D721Med (cell line): Measurements from ENCODE around the gene STAB1.

Source experiments
- DNase-seq: peaks from one replicate; pipeline ENCODE4 v3.0.0; 2011; ENCODE audit warnings: low spot score; ENCODE audit not compliant: insufficient read length
- FAIRE-seq: peaks from 2 replicates; lab custom pipeline; 2011; peaks lifted over from hg19 to GRCh38; lab: Jason Lieb, UNC
- CTCF ChIP-seq: IDR thresholded peaks from 2 replicates; pipeline ENCODE4 v1.5.1; 2012; ENCODE audit warnings: mild to moderate bottlenecking, control low read depth; ENCODE audit not compliant: insufficient read depth; ENCODE audit errors: missing control alignments

STAB1 gene

GRCh38 chr3:52513281-52513680 lies 18.1 kb downstream of the STAB1 start:
- TF ChIP-seq CTCF: no peak
- DNase-seq (no peak), FAIRE-seq (no peak)

DNA sequence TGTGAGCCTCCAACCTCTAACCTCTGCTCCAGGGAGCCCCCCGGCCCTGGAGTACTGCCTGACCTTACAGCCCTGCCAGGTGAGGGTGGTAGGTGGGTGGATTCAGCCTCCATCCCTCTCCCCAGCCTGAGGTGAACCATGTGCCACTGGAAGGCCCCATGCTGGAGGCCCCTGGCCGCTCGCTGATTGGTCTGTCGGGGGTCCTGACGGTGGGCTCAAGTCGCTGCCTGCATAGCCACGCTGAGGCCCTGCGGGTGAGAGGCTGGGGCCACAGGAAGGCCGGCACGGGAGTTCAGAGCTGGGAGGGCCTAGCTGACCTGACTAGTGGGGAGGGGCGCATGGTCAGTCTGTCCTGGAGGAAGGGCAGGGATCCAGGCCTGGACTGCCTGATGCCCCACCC lies 19.4 kb downstream of the STAB1 start:
- DNase-seq (no peak), FAIRE-seq (no peak)
- TF ChIP-seq CTCF: no peak

DNA sequence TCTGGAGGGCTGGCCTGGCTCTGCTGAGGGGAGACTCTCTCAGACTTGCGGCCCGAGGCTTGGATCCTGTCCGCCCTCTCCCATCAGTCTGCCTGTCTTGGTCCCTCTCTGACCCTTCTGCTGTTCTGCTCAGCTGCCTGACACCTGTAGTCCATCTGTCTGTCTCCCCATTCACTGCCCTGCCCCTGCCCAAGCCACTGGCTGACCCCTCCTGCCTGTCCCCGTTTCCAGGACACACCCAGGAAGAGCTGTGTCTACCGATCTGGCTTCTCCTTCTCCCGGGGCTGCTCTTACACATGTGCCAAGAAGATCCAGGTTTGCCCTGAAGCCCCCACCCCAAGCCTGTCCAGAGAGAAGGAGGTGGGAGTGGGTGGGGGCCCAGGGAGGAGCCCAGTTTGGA lies 20.1 kb downstream of the STAB1 start:
- no peak for DNase-seq
- no peak for FAIRE-seq
- TF ChIP-seq CTCF: no peak

DNA sequence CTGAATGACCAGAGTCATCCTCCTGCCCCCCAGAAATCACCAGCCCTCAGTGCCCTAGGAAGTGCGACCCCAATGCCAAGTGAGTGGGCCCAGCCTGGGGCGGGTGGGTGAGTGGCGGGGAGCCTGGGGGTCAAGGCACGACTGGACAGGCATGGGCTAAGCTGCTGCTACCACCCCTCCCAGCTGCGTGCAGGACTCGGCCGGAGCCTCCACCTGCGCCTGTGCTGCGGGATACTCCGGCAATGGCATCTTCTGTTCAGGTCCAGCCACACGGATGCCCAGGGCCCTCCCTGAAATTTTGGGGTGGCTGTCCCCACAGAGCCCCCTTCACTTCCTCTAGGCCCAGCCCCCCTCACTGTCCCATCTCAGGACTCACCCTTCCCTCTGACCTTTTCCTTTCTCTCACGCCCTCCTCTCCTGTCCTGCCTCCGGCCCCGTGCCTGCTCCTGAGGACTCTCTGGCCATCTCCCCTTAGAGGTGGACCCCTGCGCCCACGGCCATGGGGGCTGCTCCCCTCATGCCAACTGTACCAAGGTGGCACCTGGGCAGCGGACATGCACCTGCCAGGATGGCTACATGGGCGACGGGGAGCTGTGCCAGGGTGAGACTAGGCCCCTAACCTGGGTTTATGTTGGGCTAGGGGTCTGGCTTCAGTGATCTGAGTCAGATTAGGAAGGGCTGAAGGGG lies 21.5 kb downstream of the STAB1 start:
- no peak for DNase-seq
- no peak for FAIRE-seq
- TF ChIP-seq CTCF: no peak

GRCh38 chr3:52517796-52518722 lies 22.9 kb downstream of the STAB1 start:
- TF ChIP-seq CTCF: no peak
- FAIRE-seq (no peak), DNase-seq (no peak)

- DNase-seq (no peak), FAIRE-seq (no peak)
- no peak for TF ChIP-seq CTCF
These were observed 23.7 kb downstream of the STAB1 start for GRCh38 chr3:52518723-52519444.
